COR-L47 (cell line): Measurements from ENCODE around the gene ACTRT2.

Source experiments
- DNase-seq: peaks from one replicate; lab custom pipeline; 2025; lab: John Stamatoyannopoulos, UW

ACTRT2 gene

DNA sequence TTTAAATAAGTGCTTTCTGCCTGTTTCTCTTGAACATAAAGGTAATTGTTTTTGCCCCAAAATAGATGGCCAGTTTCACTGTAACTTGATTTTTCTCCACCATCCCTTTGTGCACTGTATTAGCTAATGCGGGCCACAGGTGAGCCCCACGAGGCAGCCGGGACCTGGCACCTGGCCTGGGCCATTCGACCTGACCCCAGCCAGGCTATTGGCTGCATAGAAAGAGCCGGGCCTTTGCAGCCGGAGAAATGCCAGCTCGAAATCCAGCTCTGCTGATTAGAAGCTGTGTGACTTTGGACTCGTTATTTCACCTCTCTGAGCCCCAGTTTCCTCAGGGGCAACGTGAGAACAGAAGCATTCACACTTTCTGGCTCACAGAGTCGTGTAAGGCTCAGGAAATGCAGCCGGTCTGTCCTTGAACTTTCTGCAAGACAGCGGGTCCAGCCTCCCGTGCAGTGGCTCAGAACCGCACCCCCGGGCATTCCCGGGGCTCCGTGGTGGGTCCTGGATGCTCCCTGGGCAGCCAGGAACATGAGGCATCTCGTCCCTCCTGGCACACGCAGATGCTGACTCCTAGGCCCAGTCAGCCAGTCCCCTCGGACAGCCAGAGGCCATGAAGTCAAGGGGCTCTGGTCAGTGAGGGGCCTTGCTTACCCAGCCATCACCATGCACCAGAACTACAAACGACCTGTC is 37.4 kb upstream of the ACTRT2 start:
- no peak for DNase-seq

GRCh38 chr1:2984399-2985061 is 36.7 kb upstream of the ACTRT2 start:
- DNase-seq = no peak

GRCh38 chr1:2985067-2985561 is 36.2 kb upstream of the ACTRT2 start:
- DNase-seq = no peak

- DNase-seq = no peak
Observed at GRCh38 chr1:2985694-2986548, 35.3 kb upstream of the ACTRT2 start.

DNA sequence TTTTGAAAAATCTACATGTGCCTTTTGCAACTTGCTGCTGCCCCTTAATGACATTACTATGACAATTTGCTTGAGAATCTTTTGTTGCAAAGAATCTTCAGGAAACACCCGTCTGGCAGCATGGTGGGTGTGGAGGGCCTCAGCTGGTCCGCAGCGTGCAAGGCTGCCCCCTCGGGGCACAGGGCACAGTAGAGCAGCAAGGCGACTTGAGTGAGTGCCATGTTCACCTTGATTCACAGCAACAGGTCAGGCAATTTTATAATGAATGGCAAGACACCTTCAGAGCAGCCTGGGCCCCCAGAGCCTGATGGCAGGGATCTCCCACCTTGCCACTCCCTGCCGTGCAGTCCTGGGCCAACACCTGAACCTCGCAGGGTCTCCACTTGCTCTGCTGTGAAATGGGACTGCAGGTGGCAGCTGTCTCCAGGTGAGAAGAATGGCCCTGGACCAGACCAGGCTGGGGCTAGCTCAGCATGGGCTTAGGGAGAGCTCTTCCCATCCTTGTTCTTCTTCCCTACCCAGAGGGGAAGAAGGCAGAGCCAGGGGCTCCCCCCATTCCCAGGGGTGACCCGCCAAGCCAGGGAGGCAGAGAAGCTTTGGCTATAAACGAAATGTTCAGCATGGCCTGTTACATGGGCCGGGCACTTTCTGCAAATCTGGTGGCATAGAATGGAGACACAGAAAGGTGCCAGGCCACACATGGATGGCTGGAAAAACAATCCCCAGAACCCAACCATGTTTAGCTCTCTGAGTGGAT is 34.5 kb upstream of the ACTRT2 start:
- DNase-seq = no peak

GRCh38 chr1:2987773-2988172 is 33.5 kb upstream of the ACTRT2 start:
- DNase-seq = no peak

- no peak for DNase-seq
Observed at GRCh38 chr1:2988256-2988655, 33.0 kb upstream of the ACTRT2 start.

DNA sequence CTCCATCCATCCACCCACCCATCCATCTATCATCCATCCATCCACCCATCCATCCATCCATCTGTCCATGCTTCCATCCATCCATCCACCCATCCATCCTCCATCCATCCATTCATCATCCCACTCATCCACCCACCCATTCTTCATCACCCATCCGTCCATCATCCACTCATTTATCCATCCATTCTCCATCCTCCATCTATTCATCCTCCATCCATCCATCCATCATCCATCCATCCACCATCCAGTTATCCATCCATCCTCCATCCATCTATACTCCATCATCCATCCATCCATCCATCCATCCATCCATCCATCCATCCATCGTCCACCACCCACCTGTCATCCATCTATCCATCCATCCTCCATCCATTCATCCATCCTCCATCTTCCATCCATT is 32.1 kb upstream of the ACTRT2 start:
- no peak for DNase-seq

DNA sequence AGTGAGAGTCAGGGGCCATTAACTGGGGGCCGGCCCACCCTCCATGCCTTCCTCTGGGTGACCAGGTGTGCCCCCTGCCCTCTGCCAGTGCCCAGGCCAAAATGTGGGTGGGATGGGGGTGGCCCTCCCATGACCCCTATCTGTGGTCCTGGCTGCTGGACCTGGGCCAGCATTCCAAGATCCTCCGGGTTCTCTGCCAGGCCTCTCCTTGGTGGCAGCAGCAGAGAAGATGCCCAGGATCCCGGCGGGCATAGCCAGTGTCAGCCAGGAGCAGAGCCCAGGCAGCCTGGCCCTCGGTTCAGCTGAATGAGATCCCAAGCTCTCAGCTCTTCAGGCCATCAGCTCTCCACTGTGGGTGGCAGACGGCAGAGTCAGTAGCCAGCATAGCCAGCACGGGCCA is 31.3 kb upstream of the ACTRT2 start:
- no peak for DNase-seq

GRCh38 chr1:2990376-2991115 is 30.7 kb upstream of the ACTRT2 start:
- no peak for DNase-seq

DNA sequence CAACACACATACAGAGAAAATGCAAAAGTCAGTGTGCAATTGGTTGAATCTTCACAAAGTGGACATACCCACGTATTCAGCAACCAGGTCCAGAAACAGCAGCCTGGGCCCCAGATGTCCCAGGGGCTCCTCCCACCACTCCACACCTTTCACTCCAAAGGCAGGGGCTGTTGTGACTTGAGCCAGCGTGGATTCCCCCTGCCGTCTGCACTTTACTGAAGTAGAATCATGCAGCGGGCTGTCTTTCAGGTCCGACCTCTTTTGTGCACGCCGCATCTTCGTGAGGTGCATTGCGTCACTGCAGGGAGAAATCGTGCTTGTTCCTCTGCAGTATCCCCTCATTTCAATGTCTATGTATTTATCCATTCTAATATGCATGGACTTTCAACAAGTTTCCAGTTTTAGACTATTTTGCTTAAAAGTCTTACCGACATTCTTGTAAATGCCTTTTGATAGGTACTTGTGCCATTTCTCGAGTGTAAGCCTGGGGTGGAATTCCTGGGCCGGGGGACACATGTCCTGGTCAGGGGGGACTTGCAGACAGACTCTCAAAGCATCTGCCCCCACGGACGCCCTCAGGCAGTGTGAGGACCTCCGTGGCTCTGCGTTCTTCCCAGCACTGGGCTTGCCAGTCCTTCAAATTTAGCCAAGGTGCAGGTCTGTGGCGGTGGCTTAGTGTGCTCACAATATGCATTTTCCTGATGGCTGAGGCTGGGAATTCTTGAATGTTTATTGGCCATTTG is 29.3 kb upstream of the ACTRT2 start:
- DNase-seq = no peak

DNA sequence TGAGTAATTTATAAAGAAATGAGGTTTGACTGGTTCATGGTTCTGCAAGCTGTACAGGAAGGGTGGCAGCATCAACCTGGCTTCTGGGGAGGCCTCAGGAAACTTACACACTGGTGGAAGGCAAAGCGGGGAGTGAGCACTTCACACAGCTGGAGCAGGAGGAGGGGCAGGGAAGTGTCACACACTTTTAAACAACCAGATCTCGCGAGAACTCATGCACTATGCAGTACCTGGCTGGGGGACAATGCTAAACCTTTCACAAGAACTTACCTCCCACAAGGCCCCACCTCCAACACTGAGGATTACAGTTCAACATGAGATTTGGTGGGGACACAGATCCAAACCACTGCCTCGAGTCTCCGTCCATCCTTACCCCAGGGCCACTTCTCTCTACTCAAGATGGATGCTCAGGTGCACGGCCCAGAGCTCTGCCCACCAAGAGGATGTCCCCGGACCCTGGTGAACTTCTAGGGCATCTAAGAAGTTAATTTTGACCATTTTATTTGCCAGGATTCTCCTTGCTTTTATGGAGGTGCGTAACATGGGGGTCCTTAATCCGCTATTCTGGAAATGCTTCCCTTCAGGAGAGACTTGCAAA is 22.7 kb upstream of the ACTRT2 start:
- DNase-seq = no peak

GRCh38 chr1:2999138-2999537 is 22.1 kb upstream of the ACTRT2 start:
- DNase-seq = no peak

GRCh38 chr1:2999571-2999970 is 21.7 kb upstream of the ACTRT2 start:
- DNase-seq = no peak

DNA sequence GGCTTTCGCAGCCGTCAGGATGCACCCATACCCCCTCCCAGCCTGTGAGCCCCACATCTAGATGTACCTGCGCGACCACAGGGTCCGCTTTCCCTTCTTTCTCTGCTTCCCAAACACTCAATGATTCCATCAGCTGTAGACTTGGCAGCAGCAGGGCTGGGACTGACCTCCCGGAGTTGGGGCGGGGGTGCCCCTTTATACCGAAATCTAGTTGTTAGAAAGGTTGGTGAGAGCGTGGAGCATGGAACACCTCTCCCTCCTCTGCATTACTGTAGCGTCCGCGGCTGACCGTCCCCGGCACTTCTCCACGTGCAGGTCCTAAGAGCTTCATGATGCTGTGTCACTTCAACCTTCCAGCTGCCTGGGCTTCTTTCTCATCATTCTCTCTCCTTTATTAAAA is 21.1 kb upstream of the ACTRT2 start:
- no peak for DNase-seq

- no peak for DNase-seq
Observed at GRCh38 chr1:3000671-3001470, 20.4 kb upstream of the ACTRT2 start.

- DNase-seq = no peak
Observed at GRCh38 chr1:3001471-3002348, 19.6 kb upstream of the ACTRT2 start.

- DNase-seq = no peak
Observed at GRCh38 chr1:3002349-3003038, 18.8 kb upstream of the ACTRT2 start.
